Neuronal stem cell (in vitro differentiated cells): ENCODE data around the gene KRT81.

Source experiments
- DNase-seq: peaks from one replicate; pipeline ENCODE4 v3.0.0-alpha.2; 2013; ENCODE audit warnings: low spot score
- H2AFZ ChIP-seq: one replicate; pipeline ENCODE4 v1.6.1; 2013; ENCODE audit warnings: mild to moderate bottlenecking, low read length, inconsistent platforms
- H2AK5ac ChIP-seq: 2 replicates; pipeline ENCODE4 v1.6.1; 2013; ENCODE audit warnings: low read depth, mild to moderate bottlenecking, inconsistent platforms, low read length, moderate library complexity, mixed read lengths
- H2BK120ac ChIP-seq: 2 replicates; pipeline ENCODE4 v1.6.1; 2013; ENCODE audit warnings: low read depth, mild to moderate bottlenecking, inconsistent platforms, low read length, moderate library complexity, mixed read lengths
- H2BK12ac ChIP-seq: one replicate; pipeline ENCODE4 v1.6.1; 2013; ENCODE audit warnings: low read length, inconsistent platforms
- H2BK15ac ChIP-seq: 2 replicates; pipeline ENCODE4 v1.6.1; 2013; ENCODE audit warnings: mild to moderate bottlenecking, low read length, inconsistent platforms, mixed read lengths
- H2BK5ac ChIP-seq: one replicate; pipeline ENCODE4 v1.6.1; 2013; ENCODE audit warnings: inconsistent platforms, mild to moderate bottlenecking, low read length, moderate library complexity
- H3K14ac ChIP-seq: one replicate; pipeline ENCODE4 v1.6.1; 2013; ENCODE audit warnings: low read length, inconsistent platforms
- H3K18ac ChIP-seq: 2 replicates; pipeline ENCODE4 v1.6.1; 2013; ENCODE audit warnings: low read length, inconsistent platforms
- H3K23ac ChIP-seq: 2 replicates; pipeline ENCODE4 v1.6.1; 2013; ENCODE audit warnings: low read depth, mild to moderate bottlenecking, mixed read lengths, low read length, inconsistent platforms; ENCODE audit not compliant: poor library complexity
- H3K27ac ChIP-seq: replicated peaks from 3 replicates; pipeline ENCODE4 v1.5.1; 2013; ENCODE audit warnings: low read length, inconsistent platforms
- H3K27me3 ChIP-seq, 3 experiments: 2 replicates each; pipeline ENCODE4 v1.6.1; 2013; ENCODE audit warnings: low read length in 3 of 3, mild to moderate bottlenecking in 2 of 3, inconsistent platforms in 1 of 3, low read depth in 1 of 3, mixed read lengths in 1 of 3, moderate library complexity in 1 of 3; ENCODE audit not compliant: control insufficient read depth in 3 of 3, insufficient read depth in 3 of 3
- H3K36me3 ChIP-seq, 2 donors: replicated peaks in 1 of 2; 2 replicates each; pipeline ENCODE4 v1.6.1; 2013; ENCODE audit warnings: low read length in 2 of 2; ENCODE audit not compliant: control insufficient read depth in 2 of 2, insufficient read depth in 2 of 2
- H3K4ac ChIP-seq: 2 replicates; pipeline ENCODE4 v1.6.1; 2013; ENCODE audit warnings: inconsistent platforms, mild to moderate bottlenecking, low read length, moderate library complexity
- H3K4me1 ChIP-seq, 2 donors: 1 replicate in 1 of 2; 2 replicates in 1 of 2; pipeline ENCODE4 v1.6.1; 2013; ENCODE audit warnings: low read length in 2 of 2, low read depth in 1 of 2; ENCODE audit not compliant: control insufficient read depth in 2 of 2, insufficient read depth in 1 of 2
- H3K4me2 ChIP-seq: one replicate; pipeline ENCODE4 v1.6.1; 2013; ENCODE audit warnings: mild to moderate bottlenecking, low read length, inconsistent platforms; ENCODE audit not compliant: insufficient read depth, poor library complexity, severe bottlenecking
- H3K4me3 ChIP-seq, 2 donors: 2 replicates each; pipeline ENCODE4 v1.5.1; 2013; ENCODE audit warnings: low read length in 2 of 2, mild to moderate bottlenecking in 2 of 2, inconsistent platforms in 1 of 2, moderate library complexity in 1 of 2
- H3K79me1 ChIP-seq: one replicate; pipeline ENCODE4 v1.6.1; 2013; ENCODE audit warnings: low read depth, mild to moderate bottlenecking, inconsistent platforms, low read length, moderate library complexity
- H3K9ac ChIP-seq: one replicate; pipeline ENCODE4 v1.6.1; 2013; ENCODE audit warnings: mild to moderate bottlenecking, low read depth, low read length, inconsistent platforms; ENCODE audit not compliant: poor library complexity
- H3K9me3 ChIP-seq, 2 donors: replicated peaks in 1 of 2; 2 replicates each; pipeline versions ENCODE3 to v1.6.1; 2013; ENCODE audit warnings: low read length in 2 of 2, mild to moderate bottlenecking in 2 of 2, inconsistent platforms in 1 of 2, low read depth in 1 of 2, mixed read lengths in 1 of 2, moderate library complexity in 1 of 2; ENCODE audit not compliant: control insufficient read depth in 2 of 2, insufficient read depth in 1 of 2
- H4K8ac ChIP-seq: one replicate; pipeline ENCODE4 v1.6.1; 2013; ENCODE audit warnings: low read depth, mild to moderate bottlenecking, inconsistent platforms, low read length, moderate library complexity
- H4K91ac ChIP-seq: one replicate; pipeline ENCODE4 v1.6.1; 2013; ENCODE audit warnings: low read length, low read depth, mild to moderate bottlenecking, inconsistent platforms; ENCODE audit not compliant: poor library complexity
- WGBS, 2 donors: extraction: QIAGEN DNeasy Blood & Tissue Kit; methylation state at CpG; one replicate each; pipeline ENCODE4 v1.1.7; 2013; ENCODE audit warnings: missing lambda C conversion rate in 2 of 2, mixed read lengths in 1 of 2; ENCODE audit not compliant: insufficient read length in 2 of 2, insufficient replicate concordance in 1 of 2; ENCODE audit errors: extremely low coverage in 2 of 2; 5-methylcytosine and 5-hydroxymethylcytosine counted together

Gene KRT81

GRCh38 chr12:52268212-52268611, 23.1 kb downstream of the KRT81 start:
- no peaks in the 10 kb centered on the region for H3K36me3 ChIP-seq
- no peaks in the 10 kb centered on the region for H3K79me1 ChIP-seq
- H4K8ac ChIP-seq: no peak overlapping the region
- no peak for DNase-seq
- no peak overlapping the region for H2AFZ ChIP-seq
- no CpG with 5 or more reads among the region's 2 CpGs for WGBS, 2 donors
- no peak overlapping the region for H2BK5ac ChIP-seq
- H3K27me3 ChIP-seq: peaks cover 0 to 2% (median 0%) of the 10 kb centered on the region in 3 experiments
- no peaks in the 10 kb centered on the region for H3K4me1 ChIP-seq
- no peak overlapping the region for H2BK15ac ChIP-seq
- no peak overlapping the region for H2BK120ac ChIP-seq
- H3K23ac ChIP-seq: no peak overlapping the region
- peaks cover 0 to under 1% of the 10 kb centered on the region in 2 donors for H3K9me3 ChIP-seq
- no peak overlapping the region for H3K27ac ChIP-seq
- H2AK5ac ChIP-seq: no peak overlapping the region
- no peak overlapping the region for H3K4me3 ChIP-seq
- no peak overlapping the region for H3K14ac ChIP-seq
- H3K18ac ChIP-seq: peak overlapping the region; percentile 8
- no peak overlapping the region for H3K4me2 ChIP-seq
- H3K9ac ChIP-seq: no peak overlapping the region
- no peak overlapping the region for H2BK12ac ChIP-seq
- no peak overlapping the region for H4K91ac ChIP-seq
- no peak overlapping the region for H3K4ac ChIP-seq

- H3K4me3 ChIP-seq: no peak overlapping the region
- DNase-seq: no peak
- H3K9me3 ChIP-seq: peaks cover 0 to 2% of the 10 kb centered on the region in 2 donors
- no peak overlapping the region for H2AFZ ChIP-seq
- no peak overlapping the region for H4K8ac ChIP-seq
- no peak overlapping the region for H2AK5ac ChIP-seq
- H3K79me1 ChIP-seq: no peaks in the 10 kb centered on the region
- H2BK15ac ChIP-seq: no peak overlapping the region
- H3K27ac ChIP-seq: no peak overlapping the region
- H3K4me2 ChIP-seq: no peak overlapping the region
- H3K23ac ChIP-seq: no peak overlapping the region
- no peak overlapping the region for H2BK5ac ChIP-seq
- H3K4me1 ChIP-seq: no peaks in the 10 kb centered on the region
- H2BK120ac ChIP-seq: no peak overlapping the region
- H3K18ac ChIP-seq: no peak overlapping the region
- no peak overlapping the region for H2BK12ac ChIP-seq
- H3K36me3 ChIP-seq: no peaks in the 10 kb centered on the region
- no peak overlapping the region for H3K9ac ChIP-seq
- no CpG with 5 or more reads among the region's 3 CpGs for WGBS, 2 donors
- H4K91ac ChIP-seq: no peak overlapping the region
- no peak overlapping the region for H3K14ac ChIP-seq
- no peak overlapping the region for H3K4ac ChIP-seq
- H3K27me3 ChIP-seq: peaks cover 0 to 2% (median 0%) of the 10 kb centered on the region in 3 experiments
These were observed 23.6 kb downstream of the KRT81 start for GRCh38 chr12:52267699-52268098.

- no peak overlapping the region for H2BK12ac ChIP-seq
- no CpG with 5 or more reads among the region's 3 CpGs for WGBS, 2 donors
These were observed 24.1 kb downstream of the KRT81 start for GRCh38 chr12:52267266-52267665.

GRCh38 chr12:52266514-52266913, 24.8 kb downstream of the KRT81 start:
- H3K79me1 ChIP-seq: no peaks in the 10 kb centered on the region
- no peak overlapping the region for H3K4me2 ChIP-seq
- no peak overlapping the region for H4K91ac ChIP-seq
- no peak overlapping the region for H3K14ac ChIP-seq
- no peak overlapping the region for H3K18ac ChIP-seq
- H2BK120ac ChIP-seq: no peak overlapping the region
- no peaks in the 10 kb centered on the region for H3K4me1 ChIP-seq
- no peak overlapping the region for H3K4ac ChIP-seq
- peaks cover 0 to 2% (median 0%) of the 10 kb centered on the region in 3 experiments for H3K27me3 ChIP-seq
- no peaks in the 10 kb centered on the region for H3K36me3 ChIP-seq
- H2AFZ ChIP-seq: no peak overlapping the region
- no peak overlapping the region for H2BK5ac ChIP-seq
- peak overlapping the region in 1 of 2 donors; percentile 65 for H3K4me3 ChIP-seq
- WGBS, 2 donors: no CpG with 5 or more reads among the region's 2 CpGs
- no peak overlapping the region for H3K9ac ChIP-seq
- H3K27ac ChIP-seq: no peak overlapping the region
- peaks cover 0 to 2% of the 10 kb centered on the region in 2 donors for H3K9me3 ChIP-seq
- no peak overlapping the region for H4K8ac ChIP-seq
- H2AK5ac ChIP-seq: no peak overlapping the region
- H2BK12ac ChIP-seq: no peak overlapping the region
- H2BK15ac ChIP-seq: no peak overlapping the region
- DNase-seq: no peak
- no peak overlapping the region for H3K23ac ChIP-seq

More at GRCh38 chr12:52267266-52267665, 24.1 kb downstream of the KRT81 start:
- Histone ChIP-seq H3K9ac (no peak overlapping the region), H3K27me3 (peaks cover 0 to 2% (median 0%) of the 10 kb centered on the region in 3 experiments), H3K9me3 (peaks cover 0 to 2% of the 10 kb centered on the region in 2 donors), H3K4ac (no peak overlapping the region), H3K18ac (no peak overlapping the region), H2BK5ac (no peak overlapping the region), H3K23ac (no peak overlapping the region), H4K8ac (no peak overlapping the region), H3K4me2 (no peak overlapping the region), H2BK120ac (no peak overlapping the region), H3K36me3 (no peaks in the 10 kb centered on the region), H2AFZ (no peak overlapping the region), H4K91ac (no peak overlapping the region), H2BK15ac (no peak overlapping the region), H3K4me3 (no peak overlapping the region), H3K14ac (no peak overlapping the region), H3K4me1 (no peaks in the 10 kb centered on the region), H3K27ac (no peak overlapping the region), H3K79me1 (no peaks in the 10 kb centered on the region), H2AK5ac (no peak overlapping the region)
- no peak for DNase-seq
